HG03139 (cell line): ENCODE measurements around the gene SEL1L2.

ENCODE experiments used
- ATAC-seq: cut with Tn5 transposase; IDR thresholded peaks from one replicate; pipeline ENCODE4 v1.9.1; 2021; ENCODE audit not compliant: unreplicated experiment

SEL1L2 gene

DNA sequence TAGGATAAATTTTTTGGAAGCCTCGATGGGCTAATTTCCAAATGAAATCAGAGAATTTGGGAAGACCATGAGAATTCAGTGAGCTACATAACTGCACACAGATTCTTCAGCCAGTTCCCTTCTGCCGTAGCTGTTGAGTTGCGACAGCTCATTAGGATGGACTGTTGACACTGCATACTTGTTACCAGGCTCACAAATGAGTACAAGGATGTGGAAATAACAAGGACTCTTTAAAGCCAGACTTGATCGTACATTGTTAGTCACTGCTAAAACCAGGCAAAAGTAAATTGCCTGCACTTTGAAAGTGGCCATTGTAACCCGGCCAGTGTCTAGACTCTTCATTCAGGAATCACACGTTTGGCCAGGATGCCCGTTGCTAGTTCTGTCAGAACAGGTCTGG, 168.5 kb downstream of the SEL1L2 start:
- no peak for ATAC-seq

DNA sequence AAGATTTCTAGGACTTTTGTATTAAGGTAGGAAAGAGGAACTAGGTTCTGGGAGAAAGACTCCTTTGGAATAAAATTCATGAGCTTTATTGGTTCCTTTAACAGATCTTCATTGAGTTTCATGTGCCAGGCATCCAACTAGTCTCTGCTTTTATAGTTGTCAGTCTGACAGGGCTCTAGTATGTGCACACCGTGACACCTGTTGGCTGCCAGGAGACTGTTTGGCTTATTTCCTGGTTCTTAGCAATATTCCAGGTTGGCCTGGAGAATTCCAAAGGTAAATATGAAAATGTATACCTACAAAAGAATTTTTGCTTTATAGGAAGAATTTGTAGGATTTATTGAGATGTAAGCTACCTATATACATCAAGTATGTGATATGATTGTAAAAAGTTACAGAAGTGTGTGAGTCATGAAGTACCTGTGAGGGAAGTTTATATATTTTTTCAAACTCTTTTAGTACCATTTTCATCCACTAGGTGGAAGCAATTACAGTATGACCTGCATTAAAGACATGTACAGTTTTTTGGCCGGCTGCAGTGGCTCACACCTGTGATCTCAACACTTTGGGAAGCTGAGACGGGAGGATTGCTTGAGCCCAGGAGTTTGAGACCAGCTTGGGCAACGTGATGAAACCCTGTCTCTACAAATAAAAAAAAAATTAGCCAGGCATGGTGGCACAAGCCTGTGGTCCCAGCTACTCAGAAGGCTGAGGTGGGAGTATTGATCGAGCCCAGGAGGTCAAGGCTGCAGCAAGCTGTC, 170.3 kb downstream of the SEL1L2 start:
- peak; percentile 88 for ATAC-seq

DNA sequence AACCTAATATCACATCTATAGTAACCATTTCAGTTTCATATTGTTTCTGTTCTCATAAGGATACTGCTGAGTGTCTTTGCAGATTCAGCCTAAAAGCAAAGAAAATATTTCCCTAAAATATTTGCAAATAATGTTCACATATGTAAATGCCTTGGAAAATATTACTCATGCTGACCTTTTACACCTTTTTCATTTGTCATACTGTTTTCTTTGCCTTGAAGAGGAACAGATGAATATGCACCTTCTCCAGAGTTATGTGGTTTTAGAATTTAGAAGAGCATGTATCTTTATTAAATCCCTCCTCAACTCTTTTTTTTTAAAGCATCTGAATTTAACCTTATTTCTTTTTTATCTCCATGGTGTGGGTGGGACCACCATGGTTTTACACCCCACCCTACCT, 173.1 kb downstream of the SEL1L2 start:
- ATAC-seq: no peak

DNA sequence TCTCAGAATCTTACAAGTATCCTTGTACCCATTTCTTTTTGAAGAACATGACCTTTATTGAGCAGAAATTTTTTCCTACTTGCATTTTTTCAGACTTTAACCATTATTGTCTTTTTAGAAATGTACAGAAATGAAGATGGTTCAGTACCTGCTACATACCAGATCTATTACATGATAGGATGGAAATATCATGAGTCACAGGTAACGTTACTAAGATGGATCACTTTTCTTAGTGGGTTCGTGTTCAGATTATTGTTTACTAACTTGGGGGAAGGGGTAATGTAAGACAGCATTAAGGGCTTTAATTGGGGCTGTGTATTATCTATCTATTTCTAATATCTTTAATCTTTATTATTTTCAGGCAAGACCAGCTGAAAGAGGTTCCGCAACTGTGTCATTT, 173.7 kb downstream of the SEL1L2 start:
- no peak for ATAC-seq

DNA sequence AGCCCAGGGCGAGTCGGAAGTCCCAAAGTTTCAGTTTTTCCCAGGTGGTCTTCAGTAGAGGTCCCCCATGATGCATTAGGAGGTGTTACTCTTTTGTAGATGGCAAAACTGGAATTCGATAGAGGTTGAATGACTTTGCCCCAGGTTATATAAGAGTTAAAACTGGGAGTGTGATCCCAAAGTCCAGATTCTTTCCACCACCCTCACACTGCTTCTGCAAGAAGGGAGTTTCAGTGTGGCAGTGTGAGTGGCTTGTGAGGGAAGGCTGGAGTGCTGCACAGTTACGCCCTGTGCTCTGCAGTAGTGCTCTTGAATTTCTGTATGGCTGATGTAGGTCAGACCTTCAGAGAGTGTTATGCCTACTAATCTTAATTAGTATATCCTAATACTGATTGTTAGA, 175.7 kb downstream of the SEL1L2 start:
- no peak for ATAC-seq

DNA sequence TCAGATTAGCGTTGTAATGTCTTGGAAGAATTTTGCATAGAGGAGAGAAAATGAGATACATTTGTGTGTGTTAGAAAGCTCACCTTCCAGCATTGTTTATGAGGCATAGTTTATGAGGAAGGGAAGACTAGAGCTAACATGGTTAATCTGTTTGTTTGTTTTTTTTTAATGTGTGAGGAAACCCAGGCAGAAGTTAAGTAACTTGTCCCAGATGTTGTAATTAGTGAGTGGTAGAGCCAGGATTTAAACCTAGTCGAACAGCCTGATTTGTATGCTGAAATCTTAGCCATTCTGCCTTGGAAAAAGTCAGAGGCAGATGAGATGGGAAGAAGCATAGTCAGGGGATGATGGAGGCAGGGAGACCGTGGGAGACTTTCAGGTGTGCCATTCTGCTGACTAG, 176.5 kb downstream of the SEL1L2 start:
- no peak for ATAC-seq

DNA sequence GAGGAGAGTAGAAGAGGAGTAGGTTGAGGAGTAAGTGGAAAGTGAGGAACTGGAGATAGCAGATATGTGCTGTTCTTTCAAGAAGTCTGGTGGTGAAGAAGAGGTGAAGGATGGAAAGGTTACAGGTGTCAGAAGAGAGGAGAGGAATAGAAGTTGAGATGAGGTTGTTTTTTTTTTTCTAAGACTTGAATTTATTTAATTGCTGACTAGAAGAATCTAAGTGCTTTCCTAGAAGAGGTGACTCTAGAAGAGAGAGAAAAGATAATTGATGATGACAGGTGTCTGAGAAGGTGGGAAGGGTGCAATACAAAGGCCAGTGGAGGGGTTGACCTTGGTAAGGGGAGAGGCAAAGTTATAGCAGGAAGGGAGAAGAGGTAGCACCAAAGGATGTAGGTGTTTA, 180.0 kb downstream of the SEL1L2 start:
- ATAC-seq: no peak

DNA sequence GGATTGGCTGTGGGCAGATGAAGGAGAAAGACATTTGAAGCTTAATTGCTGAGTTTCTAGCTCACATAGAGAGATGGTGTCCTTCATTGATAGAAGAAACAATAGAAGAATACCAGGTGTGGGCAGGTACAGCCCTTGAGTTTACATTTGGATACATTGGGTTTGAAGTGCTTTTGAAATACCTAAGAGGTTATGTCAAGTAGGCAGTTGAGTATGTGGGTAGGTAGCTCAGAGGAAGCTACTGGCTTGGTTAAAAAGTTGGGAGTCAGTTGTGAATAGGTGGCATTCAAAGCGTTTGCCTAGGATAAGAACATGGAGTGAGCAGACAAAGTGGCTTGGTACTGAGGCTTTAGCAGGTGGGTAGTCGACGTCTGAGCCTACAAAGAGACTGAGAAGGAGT, 180.6 kb downstream of the SEL1L2 start:
- ATAC-seq: no peak

DNA sequence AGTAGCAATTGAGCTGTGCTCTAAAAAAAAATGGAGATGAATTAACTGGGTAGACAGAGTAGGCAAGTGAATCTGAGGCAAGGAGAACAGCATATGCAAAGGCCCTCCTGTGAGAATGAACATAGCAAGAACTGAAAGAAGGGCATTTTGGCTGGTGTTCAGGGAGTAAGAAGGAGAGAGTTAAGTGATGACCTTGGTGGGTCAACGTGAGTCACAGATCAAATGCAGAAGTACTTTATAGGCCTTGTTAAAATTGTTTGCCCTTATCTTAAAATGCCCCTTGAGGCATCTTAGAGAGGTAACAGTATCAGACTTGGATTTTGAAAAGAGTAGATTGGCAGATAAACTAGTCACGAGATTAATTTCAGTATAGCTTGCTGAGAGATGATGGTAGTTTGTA, 181.0 kb downstream of the SEL1L2 start:
- no peak for ATAC-seq

DNA sequence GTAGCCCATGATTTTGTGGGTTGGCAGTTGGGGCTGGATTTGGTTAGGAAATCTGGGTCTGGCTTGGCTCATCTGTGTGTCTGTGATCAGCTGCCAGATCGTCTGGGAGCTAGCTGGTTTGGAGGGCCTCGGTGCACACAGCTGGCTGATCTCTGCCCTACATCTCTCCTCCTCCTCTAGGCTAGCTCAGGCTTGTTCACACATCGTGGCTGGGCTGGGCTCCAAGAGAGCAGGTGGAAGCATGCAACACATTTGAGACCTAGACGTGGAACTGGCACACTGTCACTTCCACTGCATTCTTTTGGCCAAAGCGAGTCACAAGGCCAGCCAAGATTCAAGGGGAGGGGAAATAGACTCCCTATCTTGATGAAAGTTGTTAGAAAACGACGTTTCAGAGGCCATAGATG, 189.7 kb downstream of the SEL1L2 start:
- no peak for ATAC-seq

DNA sequence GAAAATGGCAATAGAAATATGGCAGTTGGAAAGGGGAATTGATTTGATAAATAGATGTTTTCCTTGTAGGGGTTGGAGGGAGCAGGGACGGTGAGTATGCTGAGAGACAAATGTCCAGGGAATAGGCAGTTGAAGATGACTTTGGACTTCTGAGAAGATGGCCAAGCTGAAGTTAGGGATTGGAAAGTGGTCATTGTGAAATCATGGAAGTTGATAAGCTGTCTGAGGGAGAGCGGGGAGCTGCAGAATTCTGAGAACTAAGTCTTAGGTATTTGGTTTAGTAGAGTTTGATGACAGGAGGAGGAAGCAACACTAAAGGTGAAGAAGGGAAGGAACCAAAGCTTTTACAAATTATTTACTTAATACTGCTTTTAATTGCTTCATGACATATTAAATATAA, 190.4 kb downstream of the SEL1L2 start:
- no peak for ATAC-seq
